HCT116 (cell line): ENCODE results near the gene NFATC1.

Experiments used
- CEBPB ChIP-seq: IDR thresholded peaks from 2 replicates; pipeline ENCODE4 v1.6.1; 2012; ENCODE audit warnings: low read depth
- EZH2 ChIP-seq: fragments of 200-600 bp; sonication (generic); IDR thresholded peaks from 2 replicates; pipeline ENCODE4 v1.6.1; 2017; ENCODE audit warnings: antibody characterized with exemption, mixed run types
- JUND ChIP-seq: IDR thresholded peaks from 2 replicates; pipeline ENCODE4 v1.6.1; 2012
- POLR2A ChIP-seq: IDR thresholded peaks from 2 replicates; pipeline ENCODE4 v1.7.0; 2011; ENCODE audit warnings: borderline replicate concordance; ENCODE audit not compliant: insufficient read depth, insufficient read length; ENCODE audit errors: extremely low read depth
- TF ChIP-seq, protein P1 (sequence below), 3 experiments: fragments of 200-600 bp in 1 of 3; sonication (generic) in 1 of 3; IDR thresholded peaks in 2 of 3; conservative IDR thresholded peaks in 1 of 3; 2 replicates each; pipeline ENCODE4 v1.5.1; 2012 to 2017; ENCODE audit warnings: low read depth in 2 of 3, low read length in 2 of 3, antibody characterized with exemption in 1 of 3, borderline replicate concordance in 1 of 3, control low read depth in 1 of 3, mild to moderate bottlenecking in 1 of 3, mixed read lengths in 1 of 3, mixed run types in 1 of 3, moderate library complexity in 1 of 3; ENCODE audit not compliant: insufficient read depth in 1 of 3
- TF ChIP-seq, protein P2 (sequence below): IDR thresholded peaks from 2 replicates; pipeline ENCODE4 v1.6.1; 2011; ENCODE audit warnings: mild to moderate bottlenecking, low read length, moderate library complexity; ENCODE audit not compliant: insufficient replicate concordance; ENCODE audit errors: extremely low read depth
- TF ChIP-seq, protein P3 (sequence below): IDR thresholded peaks from 2 replicates; pipeline ENCODE4 v1.6.1; 2012; ENCODE audit warnings: low read depth

DNA sequence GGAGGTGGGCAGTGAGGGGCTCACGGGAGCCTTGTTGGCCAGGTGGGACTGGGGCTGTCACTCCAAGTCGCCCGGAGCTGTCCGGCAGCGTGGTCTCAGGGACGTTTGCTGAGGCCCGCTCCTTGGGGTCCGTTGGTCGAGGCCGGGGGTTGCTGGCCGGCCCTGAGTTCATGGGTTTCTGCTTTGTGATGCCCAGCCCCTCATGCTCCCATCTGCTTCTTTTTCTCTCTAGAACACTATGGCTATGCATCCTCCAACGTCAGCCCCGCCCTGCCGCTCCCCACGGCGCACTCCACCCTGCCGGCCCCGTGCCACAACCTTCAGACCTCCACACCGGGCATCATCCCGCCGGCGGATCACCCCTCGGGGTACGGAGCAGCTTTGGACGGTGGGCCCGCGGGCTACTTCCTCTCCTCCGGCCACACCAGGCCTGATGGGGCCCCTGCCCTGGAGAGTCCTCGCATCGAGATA is 14.5 kb downstream of the NFATC1 start:
- TF ChIP-seq JUND (no peak), POLR2A (no peak), CEBPB (no peak), EZH2 (no peak)
- TF ChIP-seq, protein P1, sequence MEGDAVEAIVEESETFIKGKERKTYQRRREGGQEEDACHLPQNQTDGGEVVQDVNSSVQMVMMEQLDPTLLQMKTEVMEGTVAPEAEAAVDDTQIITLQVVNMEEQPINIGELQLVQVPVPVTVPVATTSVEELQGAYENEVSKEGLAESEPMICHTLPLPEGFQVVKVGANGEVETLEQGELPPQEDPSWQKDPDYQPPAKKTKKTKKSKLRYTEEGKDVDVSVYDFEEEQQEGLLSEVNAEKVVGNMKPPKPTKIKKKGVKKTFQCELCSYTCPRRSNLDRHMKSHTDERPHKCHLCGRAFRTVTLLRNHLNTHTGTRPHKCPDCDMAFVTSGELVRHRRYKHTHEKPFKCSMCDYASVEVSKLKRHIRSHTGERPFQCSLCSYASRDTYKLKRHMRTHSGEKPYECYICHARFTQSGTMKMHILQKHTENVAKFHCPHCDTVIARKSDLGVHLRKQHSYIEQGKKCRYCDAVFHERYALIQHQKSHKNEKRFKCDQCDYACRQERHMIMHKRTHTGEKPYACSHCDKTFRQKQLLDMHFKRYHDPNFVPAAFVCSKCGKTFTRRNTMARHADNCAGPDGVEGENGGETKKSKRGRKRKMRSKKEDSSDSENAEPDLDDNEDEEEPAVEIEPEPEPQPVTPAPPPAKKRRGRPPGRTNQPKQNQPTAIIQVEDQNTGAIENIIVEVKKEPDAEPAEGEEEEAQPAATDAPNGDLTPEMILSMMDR (IDR thresholded peaks at IDR 0.05 in 2 of 3, conservative IDR thresholded peaks at IDR 0.05 in 1 of 3; ENCODE audit: borderline replicate concordance in 1 of 3, insufficient read depth in 1 of 3, low read depth in 2 of 3, low read length in 2 of 3), result no peak
- TF ChIP-seq, protein P2, sequence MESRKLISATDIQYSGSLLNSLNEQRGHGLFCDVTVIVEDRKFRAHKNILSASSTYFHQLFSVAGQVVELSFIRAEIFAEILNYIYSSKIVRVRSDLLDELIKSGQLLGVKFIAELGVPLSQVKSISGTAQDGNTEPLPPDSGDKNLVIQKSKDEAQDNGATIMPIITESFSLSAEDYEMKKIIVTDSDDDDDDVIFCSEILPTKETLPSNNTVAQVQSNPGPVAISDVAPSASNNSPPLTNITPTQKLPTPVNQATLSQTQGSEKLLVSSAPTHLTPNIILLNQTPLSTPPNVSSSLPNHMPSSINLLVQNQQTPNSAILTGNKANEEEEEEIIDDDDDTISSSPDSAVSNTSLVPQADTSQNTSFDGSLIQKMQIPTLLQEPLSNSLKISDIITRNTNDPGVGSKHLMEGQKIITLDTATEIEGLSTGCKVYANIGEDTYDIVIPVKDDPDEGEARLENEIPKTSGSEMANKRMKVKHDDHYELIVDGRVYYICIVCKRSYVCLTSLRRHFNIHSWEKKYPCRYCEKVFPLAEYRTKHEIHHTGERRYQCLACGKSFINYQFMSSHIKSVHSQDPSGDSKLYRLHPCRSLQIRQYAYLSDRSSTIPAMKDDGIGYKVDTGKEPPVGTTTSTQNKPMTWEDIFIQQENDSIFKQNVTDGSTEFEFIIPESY, result no peak
- TF ChIP-seq, protein P3, sequence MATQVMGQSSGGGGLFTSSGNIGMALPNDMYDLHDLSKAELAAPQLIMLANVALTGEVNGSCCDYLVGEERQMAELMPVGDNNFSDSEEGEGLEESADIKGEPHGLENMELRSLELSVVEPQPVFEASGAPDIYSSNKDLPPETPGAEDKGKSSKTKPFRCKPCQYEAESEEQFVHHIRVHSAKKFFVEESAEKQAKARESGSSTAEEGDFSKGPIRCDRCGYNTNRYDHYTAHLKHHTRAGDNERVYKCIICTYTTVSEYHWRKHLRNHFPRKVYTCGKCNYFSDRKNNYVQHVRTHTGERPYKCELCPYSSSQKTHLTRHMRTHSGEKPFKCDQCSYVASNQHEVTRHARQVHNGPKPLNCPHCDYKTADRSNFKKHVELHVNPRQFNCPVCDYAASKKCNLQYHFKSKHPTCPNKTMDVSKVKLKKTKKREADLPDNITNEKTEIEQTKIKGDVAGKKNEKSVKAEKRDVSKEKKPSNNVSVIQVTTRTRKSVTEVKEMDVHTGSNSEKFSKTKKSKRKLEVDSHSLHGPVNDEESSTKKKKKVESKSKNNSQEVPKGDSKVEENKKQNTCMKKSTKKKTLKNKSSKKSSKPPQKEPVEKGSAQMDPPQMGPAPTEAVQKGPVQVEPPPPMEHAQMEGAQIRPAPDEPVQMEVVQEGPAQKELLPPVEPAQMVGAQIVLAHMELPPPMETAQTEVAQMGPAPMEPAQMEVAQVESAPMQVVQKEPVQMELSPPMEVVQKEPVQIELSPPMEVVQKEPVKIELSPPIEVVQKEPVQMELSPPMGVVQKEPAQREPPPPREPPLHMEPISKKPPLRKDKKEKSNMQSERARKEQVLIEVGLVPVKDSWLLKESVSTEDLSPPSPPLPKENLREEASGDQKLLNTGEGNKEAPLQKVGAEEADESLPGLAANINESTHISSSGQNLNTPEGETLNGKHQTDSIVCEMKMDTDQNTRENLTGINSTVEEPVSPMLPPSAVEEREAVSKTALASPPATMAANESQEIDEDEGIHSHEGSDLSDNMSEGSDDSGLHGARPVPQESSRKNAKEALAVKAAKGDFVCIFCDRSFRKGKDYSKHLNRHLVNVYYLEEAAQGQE, result no peak
